Gastroesophageal sphincter (tissue), 4 donors: ENCODE results near the gene MAP3K4. TPM values are rescaled to one million over a fixed set of nuclear protein-coding genes. Genes with fewer than 3 reads are reported as not detected.

Experiments
- ATAC-seq: fragments of 150-250 bp; one replicate; pipeline ENCODE4 v1.9.1; 2016; ENCODE audit warnings: mild to moderate bottlenecking, moderate library complexity
- H3K27ac ChIP-seq, 4 donors: fragments of 200-600 bp; sonication (generic) in 3 of 4; 1 replicate in 3 of 4; 2 replicates in 1 of 4; pipeline ENCODE4 v1.5.1; 2016 to 2019
- H3K27me3 ChIP-seq: fragments of 200-600 bp; sonication (generic); one replicate; pipeline ENCODE4 v1.5.1; 2019
- H3K36me3 ChIP-seq, 2 donors: fragments of 200-600 bp; sonication (generic); one replicate each; pipeline ENCODE4 v1.5.1; 2019; ENCODE audit warnings: control low read depth in 1 of 2
- H3K4me1 ChIP-seq, 3 donors: fragments of 200-600 bp; sonication (generic); 1 replicate in 2 of 3; 2 replicates in 1 of 3; pipeline ENCODE4 v1.5.1; 2016 to 2019; ENCODE audit warnings: control low read depth in 2 of 3
- H3K4me3 ChIP-seq, 2 donors: fragments of 200-600 bp; sonication (generic); one replicate each; pipeline ENCODE4 v1.5.1; 2019; ENCODE audit warnings: mild to moderate bottlenecking in 1 of 2, moderate library complexity in 1 of 2
- H3K9me3 ChIP-seq, 3 donors: fragments of 200-600 bp; sonication (generic); one replicate each; pipeline ENCODE4 v1.5.1; 2017 to 2019; ENCODE audit warnings: control low read depth in 2 of 3
- EP300 ChIP-seq: sonication (generic); formaldehyde crosslinking; IDR thresholded peaks from one replicate; pipeline ENCODE4 v1.6.1; 2017; ENCODE audit warnings: antibody characterized with exemption, mild to moderate bottlenecking
- POLR2A ChIP-seq, 2 donors: fragments of 450-650 bp; IDR thresholded peaks; one replicate each; pipeline ENCODE4 v1.6.1; 2017; ENCODE audit warnings: antibody characterized with exemption in 2 of 2, mild to moderate bottlenecking in 2 of 2, moderate library complexity in 1 of 2
- POLR2AphosphoS5 ChIP-seq: sonication (generic); formaldehyde crosslinking; IDR thresholded peaks from one replicate; pipeline ENCODE4 v1.6.1; 2017; ENCODE audit warnings: antibody characterized with exemption
- WGBS, 2 donors: methylation state at CpG; one replicate each; pipeline ENCODE4 v1.1.5; 2018; ENCODE audit warnings: low coverage in 1 of 2; 5-methylcytosine and 5-hydroxymethylcytosine counted together
- total RNA-seq, 4 donors: library from RNA; depleted of rRNA; stranded (reverse); fragments of >200 nt; gene quantifications; one replicate each; pipeline ENCODE4 v1.1.0, GENCODE V29; 2016
- TF ChIP-seq, protein P1 (sequence below), 4 experiments: fragments of 200-600 bp in 2 of 4; fragments of 450-650 bp in 2 of 4; sonication (generic) in 1 of 4; IDR thresholded peaks; one replicate each; pipeline ENCODE4 v1.5.1; 2017 to 2019; ENCODE audit warnings: antibody characterized with exemption in 4 of 4, mild to moderate bottlenecking in 2 of 4, moderate library complexity in 2 of 4

MAP3K4 gene
- total RNA-seq, 4 donors from 2014 or later = 23.0 to 29.3 (median 26.8) TPM

DNA sequence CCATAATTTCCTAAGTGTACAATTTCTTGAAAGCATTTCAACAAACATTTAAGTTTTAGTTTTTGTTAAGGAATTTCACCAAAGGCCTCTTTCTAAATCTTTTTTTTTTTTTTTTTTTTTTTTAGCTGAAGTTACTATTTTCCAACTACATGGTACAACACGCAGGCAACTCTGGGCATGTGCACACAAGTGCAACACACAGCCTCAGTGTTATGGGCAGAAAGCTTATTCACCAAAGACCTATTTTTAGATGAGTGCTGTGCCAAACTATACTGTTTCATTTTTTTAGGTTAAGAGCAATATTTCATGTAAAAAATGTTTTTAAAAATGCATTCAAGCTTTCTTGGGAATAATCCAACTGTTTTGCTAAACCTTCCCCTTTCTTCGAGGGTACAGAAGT lies 42.0 kb upstream of the MAP3K4 start:
- TF ChIP-seq POLR2AphosphoS5 (no peak), EP300 (no peak), POLR2A (IDR thresholded peaks at IDR 0.05) (no peak)
- TF ChIP-seq, protein P1, sequence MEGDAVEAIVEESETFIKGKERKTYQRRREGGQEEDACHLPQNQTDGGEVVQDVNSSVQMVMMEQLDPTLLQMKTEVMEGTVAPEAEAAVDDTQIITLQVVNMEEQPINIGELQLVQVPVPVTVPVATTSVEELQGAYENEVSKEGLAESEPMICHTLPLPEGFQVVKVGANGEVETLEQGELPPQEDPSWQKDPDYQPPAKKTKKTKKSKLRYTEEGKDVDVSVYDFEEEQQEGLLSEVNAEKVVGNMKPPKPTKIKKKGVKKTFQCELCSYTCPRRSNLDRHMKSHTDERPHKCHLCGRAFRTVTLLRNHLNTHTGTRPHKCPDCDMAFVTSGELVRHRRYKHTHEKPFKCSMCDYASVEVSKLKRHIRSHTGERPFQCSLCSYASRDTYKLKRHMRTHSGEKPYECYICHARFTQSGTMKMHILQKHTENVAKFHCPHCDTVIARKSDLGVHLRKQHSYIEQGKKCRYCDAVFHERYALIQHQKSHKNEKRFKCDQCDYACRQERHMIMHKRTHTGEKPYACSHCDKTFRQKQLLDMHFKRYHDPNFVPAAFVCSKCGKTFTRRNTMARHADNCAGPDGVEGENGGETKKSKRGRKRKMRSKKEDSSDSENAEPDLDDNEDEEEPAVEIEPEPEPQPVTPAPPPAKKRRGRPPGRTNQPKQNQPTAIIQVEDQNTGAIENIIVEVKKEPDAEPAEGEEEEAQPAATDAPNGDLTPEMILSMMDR (IDR thresholded peaks at IDR 0.05) = no peak
- Histone ChIP-seq H3K4me3 (no peak overlapping the region), H3K27me3 (no peaks in the 10 kb centered on the region), H3K9me3 (no peaks in the 10 kb centered on the region), H3K36me3 (no peaks in the 10 kb centered on the region), H3K27ac (no peak overlapping the region), H3K4me1 (peaks cover 0 to 11% (median 0%) of the 10 kb centered on the region in 3 donors)
- WGBS, 2 donors = 35 to 66% methylated on average over 2 of the region's 2 CpGs
- no peak for ATAC-seq

DNA sequence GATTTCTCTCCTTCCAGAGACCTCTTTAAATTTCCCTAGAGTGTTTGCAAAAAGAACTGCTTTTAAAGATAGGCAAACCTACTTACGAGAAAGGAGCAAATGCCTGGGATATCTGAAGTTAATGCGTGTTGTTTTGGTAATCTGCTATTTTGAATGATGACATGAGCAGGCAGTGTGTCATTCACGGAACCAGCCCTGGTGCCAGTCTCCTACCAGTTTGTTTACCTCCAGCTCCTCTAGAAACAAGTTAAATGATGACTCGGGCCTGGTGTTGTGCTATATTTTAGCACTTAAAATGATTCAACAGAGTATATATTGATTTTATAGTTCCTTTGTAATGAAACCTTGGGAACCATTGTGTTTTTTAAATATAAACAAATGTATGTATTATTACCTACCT lies 41.1 kb upstream of the MAP3K4 start:
- no peak for ATAC-seq
- no peak overlapping the region for H3K4me3 ChIP-seq
- no peak for TF ChIP-seq POLR2A (IDR thresholded peaks at IDR 0.05)
- no peak overlapping the region for H3K27ac ChIP-seq
- WGBS, 2 donors = 25 to 57% methylated on average over 3 to 4 of the region's 4 CpGs
- H3K36me3 ChIP-seq = no peaks in the 10 kb centered on the region
- H3K9me3 ChIP-seq = no peaks in the 10 kb centered on the region
- no peaks in the 10 kb centered on the region for H3K27me3 ChIP-seq
- peaks cover 0 to 11% (median 0%) of the 10 kb centered on the region in 3 donors for H3K4me1 ChIP-seq

DNA sequence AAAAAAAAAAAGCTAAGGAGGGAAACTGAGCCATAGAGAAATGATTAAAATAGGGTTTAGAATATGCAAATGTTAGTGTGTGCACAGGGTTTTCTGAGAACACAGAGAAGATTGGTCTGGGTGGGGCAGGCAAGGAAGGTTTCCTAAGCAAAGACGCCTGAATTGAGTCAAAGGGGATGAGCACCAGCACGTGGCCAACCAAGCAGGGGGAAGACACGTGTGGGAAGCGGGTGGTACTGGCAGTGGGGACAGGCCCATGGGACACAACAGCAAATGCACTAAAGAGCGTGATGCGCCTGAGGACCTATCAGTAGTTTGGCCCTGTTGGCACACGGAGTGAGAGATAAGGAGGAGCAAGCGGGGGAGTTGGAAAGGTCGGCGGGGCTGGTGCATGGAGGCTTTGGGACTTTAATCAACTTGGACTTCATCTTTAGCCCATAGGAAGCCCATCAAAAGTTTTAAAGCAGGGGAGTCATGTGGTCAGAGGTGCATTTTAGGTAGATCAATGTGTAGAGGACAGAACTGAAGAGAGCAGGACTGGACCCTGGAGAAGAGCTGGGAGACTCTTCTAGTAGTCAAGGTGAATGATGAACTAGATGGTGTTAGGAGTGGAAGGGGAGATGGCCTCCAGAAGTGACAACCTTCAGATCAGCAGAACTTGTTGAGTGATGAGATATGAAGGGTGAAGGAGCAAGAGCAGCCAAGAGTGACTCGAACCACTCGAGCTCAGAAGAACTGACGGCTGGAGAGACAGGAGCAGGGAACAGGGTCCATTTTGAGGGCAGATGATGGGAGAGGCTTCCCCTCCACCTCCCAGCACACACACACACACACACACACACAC lies 40.2 kb upstream of the MAP3K4 start:
- TF ChIP-seq, protein P1 (IDR thresholded peaks at IDR 0.05) = no peak
- TF ChIP-seq EP300 (no peak), POLR2AphosphoS5 (no peak), POLR2A (IDR thresholded peaks at IDR 0.05) (no peak)
- no peaks in the 10 kb centered on the region for H3K36me3 ChIP-seq
- no peak overlapping the region for H3K27ac ChIP-seq
- no peak overlapping the region for H3K4me3 ChIP-seq
- ATAC-seq = no peak
- 91 to 92% methylated on average over 10 to 12 of the region's 13 CpGs for WGBS, 2 donors
- peaks cover 0 to 11% (median 0%) of the 10 kb centered on the region in 3 donors for H3K4me1 ChIP-seq
- H3K9me3 ChIP-seq = no peaks in the 10 kb centered on the region
- H3K27me3 ChIP-seq = peaks cover 7% of the 10 kb centered on the region

DNA sequence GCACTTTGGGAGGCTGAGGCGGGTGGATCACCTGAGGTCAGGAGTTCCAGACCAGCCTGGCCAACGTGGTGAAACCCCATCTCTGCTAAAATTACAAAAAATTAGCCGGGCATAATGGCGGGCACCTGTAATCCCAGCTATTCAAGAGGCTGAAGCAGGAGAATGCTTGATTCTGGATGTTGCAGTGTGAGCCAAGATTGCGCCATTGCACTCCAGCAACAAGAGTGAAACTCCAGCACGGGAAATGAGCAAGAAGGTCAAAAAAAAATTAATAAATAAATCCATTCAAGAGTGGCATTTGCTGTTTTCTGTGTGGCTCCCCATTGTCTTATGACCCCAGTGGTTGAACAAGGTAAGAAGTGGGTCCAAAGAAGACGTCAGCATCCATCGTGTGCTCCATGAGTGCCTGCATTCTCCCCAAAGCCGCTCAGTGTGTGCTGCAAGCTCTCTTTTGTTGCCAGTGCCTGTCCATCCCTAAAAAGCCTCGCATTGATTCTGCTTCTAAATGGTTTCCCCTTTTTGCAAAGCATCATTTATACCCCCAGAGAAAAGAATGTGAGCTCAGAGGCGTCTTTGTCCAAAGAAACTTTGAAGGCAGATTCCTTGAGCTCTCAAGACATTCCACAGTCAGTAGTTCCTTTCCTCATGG lies 38.8 kb upstream of the MAP3K4 start:
- ATAC-seq = no peak
- Histone ChIP-seq H3K27ac (no peak overlapping the region), H3K4me3 (no peak overlapping the region), H3K4me1 (peaks cover 0 to 11% (median 0%) of the 10 kb centered on the region in 3 donors), H3K9me3 (no peaks in the 10 kb centered on the region), H3K36me3 (no peaks in the 10 kb centered on the region), H3K27me3 (peaks cover 12% of the 10 kb centered on the region)
- WGBS, 2 donors = 82% methylated on average over 4 to 9 of the region's 11 CpGs
- TF ChIP-seq, protein P1 (IDR thresholded peaks at IDR 0.05) = no peak
- no peak for TF ChIP-seq EP300
- no peak for TF ChIP-seq POLR2AphosphoS5
- no peak for TF ChIP-seq POLR2A (IDR thresholded peaks at IDR 0.05)

DNA sequence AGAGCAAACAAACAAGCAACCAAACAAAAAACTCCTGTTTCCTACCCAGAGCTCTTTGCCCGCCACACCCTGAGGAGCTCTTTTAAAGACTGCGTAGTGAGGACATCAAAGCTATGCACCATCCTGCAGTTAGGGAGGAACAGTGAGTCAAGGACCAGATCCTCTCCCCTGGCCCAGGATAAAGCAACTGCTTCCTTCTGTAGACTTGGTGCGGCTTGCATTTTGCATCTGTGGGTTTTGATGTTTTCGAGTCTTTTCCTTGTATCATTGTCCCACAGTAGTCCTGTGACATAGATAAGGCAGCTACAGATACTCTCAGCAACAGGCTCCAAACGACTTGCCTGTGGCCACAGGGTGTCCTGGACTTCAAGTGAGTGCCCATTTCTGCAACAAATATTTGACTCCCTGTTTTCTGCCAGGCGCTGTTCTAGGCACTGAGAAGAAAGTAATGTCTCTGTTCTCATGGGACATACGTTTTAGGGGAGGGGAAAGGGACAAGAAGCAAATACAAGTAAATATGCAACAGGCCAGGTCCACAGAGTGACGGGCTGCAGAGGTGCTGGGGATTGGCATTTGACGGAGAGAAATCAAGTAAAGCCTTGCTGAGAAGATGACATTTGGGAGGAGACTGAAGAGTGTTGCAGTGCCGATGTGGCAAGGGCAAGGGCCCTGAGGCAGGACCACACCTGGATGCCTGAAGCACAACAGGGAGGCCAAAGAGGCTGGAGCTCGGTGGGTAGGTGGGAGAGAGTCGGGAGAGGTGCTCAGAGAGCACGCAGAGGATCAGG lies 35.9 kb upstream of the MAP3K4 start:
- H3K4me3 ChIP-seq = no peak overlapping the region
- H3K27ac ChIP-seq = no peak overlapping the region
- peaks cover 12% of the 10 kb centered on the region for H3K27me3 ChIP-seq
- TF ChIP-seq POLR2AphosphoS5 (no peak), EP300 (no peak)
- TF ChIP-seq, protein P1 (IDR thresholded peaks at IDR 0.05) = no peak
- H3K9me3 ChIP-seq = no peaks in the 10 kb centered on the region
- 78 to 94% methylated on average over 6 to 10 of the region's 13 CpGs for WGBS, 2 donors
- no peaks in the 10 kb centered on the region for H3K4me1 ChIP-seq
- ATAC-seq = no peak
- no peaks in the 10 kb centered on the region for H3K36me3 ChIP-seq
